ENCODE results near the gene TGFB2. TPM values are rescaled to one million over a fixed set of nuclear protein-coding genes. Genes with fewer than 3 reads are reported as not detected.

The TGFB2 gene
- total RNA-seq, 2 experiments from 2014 or later = 0.11 TPM

- H3K9me3 Mint-ChIP-seq = no peaks in the 10 kb centered on the region
- H3K36me3 Mint-ChIP-seq (ENCODE audit: low read depth) = no peaks in the 10 kb centered on the region
- H3K27me3 ChIP-seq (ENCODE audit: control insufficient read depth in 1 of 2, insufficient read depth in 2 of 2, low read length in 2 of 2) = peaks cover 0 to 7% of the 10 kb centered on the region in 2 experiments
- no peaks in the 10 kb centered on the region for H3K4me1 ChIP-seq (ENCODE audit: insufficient read depth, low read length)
- no peak overlapping the region for H3K4me3 Mint-ChIP-seq
- no peak overlapping the region for H3K4me3 ChIP-seq (ENCODE audit: low read length)
- no peaks in the 10 kb centered on the region for H3K36me3 ChIP-seq (ENCODE audit: insufficient read depth, low read length)
- H3K9me3 ChIP-seq (ENCODE audit: control insufficient read depth in 1 of 2, insufficient read depth in 1 of 2, low read length in 2 of 2) = no peaks in the 10 kb centered on the region
- intact Hi-C loops (cut with DNase I, micrococcal nuclease) = no loop called here
- peaks cover 31% of the 10 kb centered on the region for H3K27me3 Mint-ChIP-seq
- H3K27ac ChIP-seq (ENCODE audit: low read depth in 1 of 2, low read length in 2 of 2) = no peak overlapping the region
- DNase-seq = no peak
- no peak overlapping the region for H3K27ac Mint-ChIP-seq
- no peaks in the 10 kb centered on the region for H3K4me1 Mint-ChIP-seq (ENCODE audit: low read depth)
- no peak for ATAC-seq (ENCODE audit: poor library complexity)
- TF ChIP-seq CTCF (IDR thresholded peaks at IDR 0.05) = no peak
- CTCF ChIA-PET = no interaction called here
- POLR2A ChIA-PET = no interaction called here
Observed at GRCh38 chr1:218388591-218388990, 43.5 kb downstream of the TGFB2 start.

- no peak for TF ChIP-seq CTCF (IDR thresholded peaks at IDR 0.05)
- Mint-ChIP-seq H3K36me3 (ENCODE audit: low read depth) (no peaks in the 10 kb centered on the region), H3K4me1 (ENCODE audit: low read depth) (no peaks in the 10 kb centered on the region), H3K9me3 (no peaks in the 10 kb centered on the region), H3K4me3 (no peak overlapping the region), H3K27ac (no peak overlapping the region), H3K27me3 (peaks cover 14% of the 10 kb centered on the region)
- Histone ChIP-seq H3K4me1 (ENCODE audit: insufficient read depth, low read length) (no peaks in the 10 kb centered on the region), H3K9me3 (ENCODE audit: control insufficient read depth in 1 of 2, insufficient read depth in 1 of 2, low read length in 2 of 2) (no peaks in the 10 kb centered on the region), H3K27me3 (ENCODE audit: control insufficient read depth in 1 of 2, insufficient read depth in 2 of 2, low read length in 2 of 2) (no peaks in the 10 kb centered on the region), H3K4me3 (ENCODE audit: low read length) (no peak overlapping the region), H3K36me3 (ENCODE audit: insufficient read depth, low read length) (no peaks in the 10 kb centered on the region), H3K27ac (ENCODE audit: low read depth in 1 of 2, low read length in 2 of 2) (no peak overlapping the region)
- POLR2A ChIA-PET = no interaction called here
- ATAC-seq (ENCODE audit: poor library complexity) = no peak
- DNase-seq = no peak
- CTCF ChIA-PET = no interaction called here
- intact Hi-C loops (cut with DNase I, micrococcal nuclease) = no loop called here
Observed at GRCh38 chr1:218390618-218391017, 45.5 kb downstream of the TGFB2 start.

GRCh38 chr1:218392780-218393179, 47.6 kb downstream of the TGFB2 start:
- H3K4me1 ChIP-seq (ENCODE audit: insufficient read depth, low read length) = no peaks in the 10 kb centered on the region
- ATAC-seq (ENCODE audit: poor library complexity) (no peak), DNase-seq (no peak)
- H3K4me3 ChIP-seq (ENCODE audit: low read length) = no peak overlapping the region
- H3K9me3 ChIP-seq (ENCODE audit: control insufficient read depth in 1 of 2, insufficient read depth in 1 of 2, low read length in 2 of 2) = no peaks in the 10 kb centered on the region
- CTCF ChIA-PET = no interaction called here
- no peaks in the 10 kb centered on the region for H3K36me3 ChIP-seq (ENCODE audit: insufficient read depth, low read length)
- Mint-ChIP-seq H3K36me3 (ENCODE audit: low read depth) (no peaks in the 10 kb centered on the region), H3K27me3 (peaks cover 18% of the 10 kb centered on the region), H3K4me1 (ENCODE audit: low read depth) (no peaks in the 10 kb centered on the region), H3K27ac (no peak overlapping the region), H3K9me3 (no peaks in the 10 kb centered on the region), H3K4me3 (no peak overlapping the region)
- no peaks in the 10 kb centered on the region for H3K27me3 ChIP-seq (ENCODE audit: control insufficient read depth in 1 of 2, insufficient read depth in 2 of 2, low read length in 2 of 2)
- intact Hi-C loops (cut with DNase I, micrococcal nuclease) = no loop called here
- POLR2A ChIA-PET = no interaction called here
- no peak for TF ChIP-seq CTCF (IDR thresholded peaks at IDR 0.05)
- H3K27ac ChIP-seq (ENCODE audit: low read depth in 1 of 2, low read length in 2 of 2) = no peak overlapping the region

Measured in CD4-positive, alpha-beta T cell (primary cell).